Stomach (tissue), 4 donors: Measurements from ENCODE around the gene ARHGAP15.

Experiments used
- POLR2A ChIP-seq, 4 donors: fragments of 450-650 bp; IDR thresholded peaks; one replicate each; pipeline ENCODE4 v1.6.1; 2016; ENCODE audit warnings: antibody characterized with exemption in 4 of 4, control low read depth in 2 of 4, mild to moderate bottlenecking in 1 of 4, moderate library complexity in 1 of 4
- POLR2AphosphoS5 ChIP-seq, 3 donors: sonication (generic); formaldehyde crosslinking; IDR thresholded peaks; one replicate each; pipeline ENCODE4 v1.6.1; 2016; ENCODE audit warnings: antibody characterized with exemption in 3 of 3
- TF ChIP-seq, protein P1 (sequence below), 7 experiments: fragments of 450-650 bp in 4 of 7; fragments of 200-600 bp in 3 of 7; sonication (generic) in 3 of 7; IDR thresholded peaks; one replicate each; pipeline ENCODE4 v1.5.1; 2016 to 2019; ENCODE audit warnings: antibody characterized with exemption in 7 of 7, control low read depth in 2 of 7, mild to moderate bottlenecking in 1 of 7

DNA sequence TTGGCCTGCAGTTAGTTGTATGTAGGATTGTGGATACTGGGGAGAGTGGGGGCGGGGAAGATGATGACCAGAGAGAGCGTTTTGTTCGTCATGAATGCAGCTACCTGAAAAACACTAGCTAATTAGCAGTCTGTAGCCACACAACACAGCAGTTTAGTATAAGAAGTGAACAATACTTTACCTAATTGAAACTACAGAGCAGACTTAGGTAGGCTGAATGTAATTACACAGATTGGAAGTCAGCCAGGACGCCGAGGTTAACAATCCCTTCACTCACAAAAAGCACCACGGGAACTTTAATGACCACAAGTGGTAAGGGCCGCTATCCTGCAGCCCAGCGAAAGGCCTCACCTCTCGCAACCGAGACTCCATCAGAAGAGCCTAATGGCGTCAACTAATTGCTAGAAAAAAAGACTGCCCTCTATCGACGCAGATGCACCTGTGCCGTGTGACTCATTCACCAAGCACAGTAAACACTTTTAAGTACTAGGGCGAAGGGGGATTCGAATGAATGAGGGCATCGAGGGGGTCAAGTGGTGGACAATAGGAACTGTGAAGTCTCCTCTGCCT, 591.0 kb downstream of the ARHGAP15 start:
- TF ChIP-seq, protein P1, sequence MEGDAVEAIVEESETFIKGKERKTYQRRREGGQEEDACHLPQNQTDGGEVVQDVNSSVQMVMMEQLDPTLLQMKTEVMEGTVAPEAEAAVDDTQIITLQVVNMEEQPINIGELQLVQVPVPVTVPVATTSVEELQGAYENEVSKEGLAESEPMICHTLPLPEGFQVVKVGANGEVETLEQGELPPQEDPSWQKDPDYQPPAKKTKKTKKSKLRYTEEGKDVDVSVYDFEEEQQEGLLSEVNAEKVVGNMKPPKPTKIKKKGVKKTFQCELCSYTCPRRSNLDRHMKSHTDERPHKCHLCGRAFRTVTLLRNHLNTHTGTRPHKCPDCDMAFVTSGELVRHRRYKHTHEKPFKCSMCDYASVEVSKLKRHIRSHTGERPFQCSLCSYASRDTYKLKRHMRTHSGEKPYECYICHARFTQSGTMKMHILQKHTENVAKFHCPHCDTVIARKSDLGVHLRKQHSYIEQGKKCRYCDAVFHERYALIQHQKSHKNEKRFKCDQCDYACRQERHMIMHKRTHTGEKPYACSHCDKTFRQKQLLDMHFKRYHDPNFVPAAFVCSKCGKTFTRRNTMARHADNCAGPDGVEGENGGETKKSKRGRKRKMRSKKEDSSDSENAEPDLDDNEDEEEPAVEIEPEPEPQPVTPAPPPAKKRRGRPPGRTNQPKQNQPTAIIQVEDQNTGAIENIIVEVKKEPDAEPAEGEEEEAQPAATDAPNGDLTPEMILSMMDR (IDR thresholded peaks at IDR 0.05): no peak
- no peak for TF ChIP-seq POLR2A (IDR thresholded peaks at IDR 0.05)
- no peak for TF ChIP-seq POLR2AphosphoS5 (IDR thresholded peaks at IDR 0.05)
